ENCODE measurements around the gene RAB28. TPM values are rescaled to one million over a fixed set of nuclear protein-coding genes. Genes with fewer than 3 reads are reported as not detected.

The RAB28 gene
- polyA plus RNA-seq, 2 of the 4 experiments (the other 2 are of a cell fraction), result 9.5 to 24.6 TPM

DNA sequence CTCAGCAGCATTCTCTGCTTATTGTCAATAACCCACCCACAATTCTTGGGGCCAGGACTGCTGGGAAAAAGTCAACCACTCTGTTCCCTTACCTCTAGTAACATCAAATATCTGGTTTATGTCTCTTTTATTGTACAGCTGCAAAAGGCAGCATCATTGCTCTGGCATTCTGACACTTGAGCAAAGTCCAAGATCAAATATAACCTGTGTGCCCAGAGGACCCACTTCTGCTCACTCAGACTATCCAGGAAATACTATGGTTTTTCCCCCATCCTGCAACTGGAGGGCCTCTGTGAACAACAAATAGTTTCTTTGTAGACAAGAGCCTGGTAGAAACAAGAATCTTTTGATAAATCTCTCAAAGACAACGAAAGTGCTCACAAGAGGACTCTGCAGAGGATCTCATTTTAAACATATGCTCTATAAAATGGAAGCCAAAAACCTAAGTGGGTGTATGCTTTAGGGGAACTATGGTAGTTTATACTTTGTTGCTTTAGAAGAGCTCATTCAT lies 154.7 kb downstream of the RAB28 start:
- 13% methylated on average over 1 of the region's 1 CpG for WGBS (ENCODE audit: missing lambda C conversion rate)
- Histone ChIP-seq H3K27ac (no peak overlapping the region), H3K9me3 (no peaks in the 10 kb centered on the region), H3K4me1 (no peaks in the 10 kb centered on the region), H3K4me3 (no peak overlapping the region), H3K4me2 (no peak overlapping the region)
- DNase-seq (ENCODE audit: low read depth in 1 of 2, low spot score in 1 of 2), result no peak
- TF ChIP-seq TFCP2L1 (CRISPR knock-in tag; IDR thresholded peaks at IDR 0.05) (no peak), JUN (IDR thresholded peaks at IDR 0.05) (no peak), ZC3H11A (IDR thresholded peaks at IDR 0.05) (no peak), CEBPB (IDR thresholded peaks at IDR 0.05) (no peak)
- ChIA-PET CTCF (no interaction called here), POLR2A (no interaction called here)
- ATAC-seq, result no peak
- no peak for FAIRE-seq

DNA sequence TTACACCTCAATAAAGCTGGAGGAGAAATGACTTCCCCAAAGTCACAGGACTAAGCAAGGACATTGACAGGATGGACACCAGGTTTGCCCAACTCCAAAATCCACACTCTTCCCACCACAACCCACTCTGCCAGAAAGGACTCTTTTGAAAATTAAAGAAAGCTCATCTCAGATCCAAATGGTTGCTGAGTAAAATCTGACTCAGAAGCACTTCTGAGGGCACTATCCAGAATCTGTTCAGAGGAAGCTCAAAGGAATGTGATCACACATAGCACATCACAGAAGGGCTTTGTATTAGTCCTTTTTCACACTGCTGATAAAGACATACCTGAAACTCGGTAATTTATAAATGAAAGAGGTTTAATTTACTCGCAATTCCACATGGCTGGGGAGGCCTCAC lies 155.5 kb downstream of the RAB28 start:
- FAIRE-seq, result no peak
- WGBS (ENCODE audit: missing lambda C conversion rate), result 32% methylated on average over 2 of the region's 2 CpGs
- ChIA-PET CTCF (no interaction called here), POLR2A (no interaction called here)
- H3K4me2 ChIP-seq, result no peak overlapping the region
- no peak overlapping the region for H3K27ac ChIP-seq
- H3K4me3 ChIP-seq, result no peak overlapping the region
- no peaks in the 10 kb centered on the region for H3K4me1 ChIP-seq
- no peak for DNase-seq (ENCODE audit: low read depth in 1 of 2, low spot score in 1 of 2)
- TF ChIP-seq NR3C1 (IDR thresholded peaks at IDR 0.05) (no peak), HDAC2 (IDR thresholded peaks at IDR 0.05) (no peak)
- ATAC-seq, result no peak
- no peaks in the 10 kb centered on the region for H3K9me3 ChIP-seq

DNA sequence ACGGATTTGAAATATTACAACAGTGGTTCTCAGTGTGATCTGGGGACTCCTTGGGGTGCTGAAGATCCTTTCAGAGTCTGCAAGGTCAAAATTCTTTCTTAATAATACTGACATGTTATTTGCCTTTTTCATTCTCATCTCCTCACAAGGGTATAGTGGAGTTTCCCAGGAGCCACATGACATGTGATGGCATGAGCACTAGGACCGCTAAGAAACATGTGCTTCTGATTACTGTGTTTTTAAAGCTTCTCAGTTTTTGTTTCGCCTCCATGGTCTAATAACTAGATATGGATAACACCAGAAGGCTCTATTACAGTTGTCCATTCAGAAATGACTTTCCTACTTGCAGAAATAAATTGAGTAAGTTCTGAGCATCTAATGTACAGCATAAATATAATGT lies 156.1 kb downstream of the RAB28 start:
- FAIRE-seq (no peak), ATAC-seq (no peak), DNase-seq (ENCODE audit: low read depth in 1 of 2, low spot score in 1 of 2) (no peak)
- 50% methylated on average over 3 of the region's 3 CpGs for WGBS (ENCODE audit: missing lambda C conversion rate)
- TF ChIP-seq FOSL2 (IDR thresholded peaks at IDR 0.05) (no peak), FOSL2 (CRISPR knock-in tag; IDR thresholded peaks at IDR 0.05) (no peak), SMC3 (IDR thresholded peaks at IDR 0.05) (no peak), CHD4 (IDR thresholded peaks at IDR 0.05; ENCODE audit: borderline replicate concordance) (no peak), MYC (IDR thresholded peaks at IDR 0.05; ENCODE audit: borderline replicate concordance, low read length) (no peak), NFE2L2 (conservative IDR thresholded peaks at IDR 0.05; ENCODE audit: low read length) (no peak), ZNF302 (CRISPR knock-in tag; IDR thresholded peaks at IDR 0.05) (no peak), EHMT2 (IDR thresholded peaks at IDR 0.05; ENCODE audit: low read depth) (no peak), SREBF2 (IDR thresholded peaks at IDR 0.05) (no peak), RFX5 (IDR thresholded peaks at IDR 0.05) (no peak), TFCP2L1 (CRISPR knock-in tag; IDR thresholded peaks at IDR 0.05) (no peak), CBX2 (IDR thresholded peaks at IDR 0.05; ENCODE audit: borderline replicate concordance, low read depth) (no peak)
- TF ChIP-seq, protein P1, sequence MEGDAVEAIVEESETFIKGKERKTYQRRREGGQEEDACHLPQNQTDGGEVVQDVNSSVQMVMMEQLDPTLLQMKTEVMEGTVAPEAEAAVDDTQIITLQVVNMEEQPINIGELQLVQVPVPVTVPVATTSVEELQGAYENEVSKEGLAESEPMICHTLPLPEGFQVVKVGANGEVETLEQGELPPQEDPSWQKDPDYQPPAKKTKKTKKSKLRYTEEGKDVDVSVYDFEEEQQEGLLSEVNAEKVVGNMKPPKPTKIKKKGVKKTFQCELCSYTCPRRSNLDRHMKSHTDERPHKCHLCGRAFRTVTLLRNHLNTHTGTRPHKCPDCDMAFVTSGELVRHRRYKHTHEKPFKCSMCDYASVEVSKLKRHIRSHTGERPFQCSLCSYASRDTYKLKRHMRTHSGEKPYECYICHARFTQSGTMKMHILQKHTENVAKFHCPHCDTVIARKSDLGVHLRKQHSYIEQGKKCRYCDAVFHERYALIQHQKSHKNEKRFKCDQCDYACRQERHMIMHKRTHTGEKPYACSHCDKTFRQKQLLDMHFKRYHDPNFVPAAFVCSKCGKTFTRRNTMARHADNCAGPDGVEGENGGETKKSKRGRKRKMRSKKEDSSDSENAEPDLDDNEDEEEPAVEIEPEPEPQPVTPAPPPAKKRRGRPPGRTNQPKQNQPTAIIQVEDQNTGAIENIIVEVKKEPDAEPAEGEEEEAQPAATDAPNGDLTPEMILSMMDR (IDR thresholded peaks at IDR 0.05), result no peak
- TF ChIP-seq, protein P2, sequence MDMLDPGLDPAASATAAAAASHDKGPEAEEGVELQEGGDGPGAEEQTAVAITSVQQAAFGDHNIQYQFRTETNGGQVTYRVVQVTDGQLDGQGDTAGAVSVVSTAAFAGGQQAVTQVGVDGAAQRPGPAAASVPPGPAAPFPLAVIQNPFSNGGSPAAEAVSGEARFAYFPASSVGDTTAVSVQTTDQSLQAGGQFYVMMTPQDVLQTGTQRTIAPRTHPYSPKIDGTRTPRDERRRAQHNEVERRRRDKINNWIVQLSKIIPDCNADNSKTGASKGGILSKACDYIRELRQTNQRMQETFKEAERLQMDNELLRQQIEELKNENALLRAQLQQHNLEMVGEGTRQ (IDR thresholded peaks at IDR 0.05), result no peak
- POLR2A ChIA-PET, result no interaction called here
- H3K4me2 ChIP-seq, result no peak overlapping the region
- CTCF ChIA-PET, result no interaction called here
- no peaks in the 10 kb centered on the region for H3K4me1 ChIP-seq
- H3K27ac ChIP-seq, result no peak overlapping the region
- no peaks in the 10 kb centered on the region for H3K9me3 ChIP-seq
- no peak overlapping the region for H3K4me3 ChIP-seq

DNA sequence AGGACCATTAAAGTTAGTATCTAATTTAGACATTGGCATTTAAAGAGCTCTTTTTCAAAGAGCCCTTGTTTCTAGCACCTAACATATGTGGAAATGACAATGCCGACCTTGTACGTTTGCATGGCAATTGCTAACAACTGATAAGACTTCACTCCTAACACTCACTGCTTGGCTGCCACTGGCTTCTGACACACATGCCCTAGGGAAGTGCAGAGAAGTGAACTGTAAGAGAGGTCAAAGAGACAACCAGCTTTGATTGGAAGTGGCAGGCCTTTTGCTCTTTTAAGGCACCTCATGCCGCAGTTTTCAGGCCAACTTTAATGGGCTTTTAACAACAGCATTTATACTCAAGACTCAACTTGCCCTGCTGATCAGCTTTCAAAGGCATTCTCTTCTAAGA lies 158.4 kb downstream of the RAB28 start:
- Histone ChIP-seq H3K4me1 (no peaks in the 10 kb centered on the region), H3K4me2 (no peak overlapping the region), H3K4me3 (no peak overlapping the region), H3K27ac (no peak overlapping the region), H3K9me3 (no peaks in the 10 kb centered on the region)
- FAIRE-seq (no peak), DNase-seq (ENCODE audit: low read depth in 1 of 2, low spot score in 1 of 2) (no peak), ATAC-seq (no peak)
- 98% methylated on average over 3 of the region's 3 CpGs for whole genome bisulfite sequencing (ENCODE audit: missing lambda C conversion rate)
- ChIA-PET POLR2A (no interaction called here), CTCF (no interaction called here)
- no peak for TF ChIP-seq FOSB (CRISPR knock-in tag; IDR thresholded peaks at IDR 0.05)
- TF ChIP-seq BHLHE40 (IDR thresholded peaks at IDR 0.05; ENCODE audit: low read depth, low read length), result no peak
